GM23338 (cell line): ENCODE measurements around the gene BEST4. TPM values are rescaled to one million over a fixed set of nuclear protein-coding genes. Genes with fewer than 3 reads are reported as not detected.

Experiments
- ATAC-seq: fragments of 200-7000 bp; cut with Tn5 transposase; 3 replicates; pipeline ENCODE4 v1.9.1; 2020
- DNase-seq: peaks from one replicate; pipeline ENCODE4 v3.0.0-alpha.2; 2015; ENCODE audit warnings: low spot score
- H2AFZ ChIP-seq: fragments of 200-600 bp; sonication (generic); 2 replicates; pipeline ENCODE4 v1.8.0; 2016; ENCODE audit warnings: antibody characterized with exemption, mild to moderate bottlenecking, moderate library complexity
- H3F3A ChIP-seq: fragments of 200-600 bp; sonication (generic); replicated peaks from 2 replicates; pipeline ENCODE4 v1.8.0; 2017; ENCODE audit warnings: antibody characterized with exemption, mixed run types, low read depth
- H3K27ac ChIP-seq: fragments of 200-600 bp; sonication (generic); 2 replicates; pipeline ENCODE4 v1.6.1; 2016; ENCODE audit warnings: low read depth
- H3K27me3 ChIP-seq: fragments of 200-600 bp; sonication (generic); 2 replicates; pipeline ENCODE4 v1.8.0; 2016; ENCODE audit warnings: mild to moderate bottlenecking, mixed run types, moderate library complexity; ENCODE audit not compliant: insufficient read depth
- H3K36me3 ChIP-seq: fragments of 200-600 bp; sonication (generic); 2 replicates; pipeline ENCODE4 v1.8.0; 2016; ENCODE audit warnings: mild to moderate bottlenecking; ENCODE audit not compliant: insufficient read depth
- H3K4me1 ChIP-seq: fragments of 200-600 bp; sonication (generic); 2 replicates; pipeline ENCODE4 v1.8.0; 2016; ENCODE audit warnings: mild to moderate bottlenecking, moderate library complexity; ENCODE audit not compliant: insufficient read depth
- H3K4me2 ChIP-seq: fragments of 200-600 bp; sonication (generic); 2 replicates; pipeline ENCODE4 v1.7.1; 2017; ENCODE audit warnings: mixed run types
- H3K4me3 ChIP-seq: fragments of 200-600 bp; sonication (generic); 2 replicates; pipeline ENCODE4 v1.6.1; 2016; ENCODE audit warnings: mixed run types
- H3K79me2 ChIP-seq: fragments of 200-600 bp; sonication (generic); replicated peaks from 2 replicates; pipeline ENCODE4 v1.8.0; 2017; ENCODE audit warnings: mild to moderate bottlenecking; ENCODE audit not compliant: insufficient read depth
- H3K9me2 ChIP-seq: fragments of 200-600 bp; sonication (generic); 2 replicates; pipeline ENCODE4 v1.8.0; 2017; ENCODE audit not compliant: insufficient read depth
- H4K20me1 ChIP-seq: fragments of 200-600 bp; sonication (generic); replicated peaks from 2 replicates; pipeline ENCODE4 v1.8.0; 2017; ENCODE audit warnings: mild to moderate bottlenecking; ENCODE audit not compliant: insufficient read depth
- H3K27ac Mint-ChIP-seq: 2 replicates; pipeline ENCODE4 v1.8.0; 2020; ENCODE audit warnings: inconsistent platforms, mild to moderate bottlenecking, moderate library complexity, mixed read lengths
- H3K27me3 Mint-ChIP-seq: 3 replicates; pipeline ENCODE4 v1.8.0; 2022; ENCODE audit warnings: low read depth, mild to moderate bottlenecking, moderate library complexity, mixed read lengths, inconsistent platforms; ENCODE audit not compliant: insufficient read depth, poor library complexity
- H3K36me3 Mint-ChIP-seq: 3 replicates; pipeline ENCODE4 v1.8.0; 2021; ENCODE audit warnings: low read depth, mild to moderate bottlenecking, inconsistent platforms, moderate library complexity, mixed read lengths
- H3K4me1 Mint-ChIP-seq: 3 replicates; pipeline ENCODE4 v1.8.0; 2020; ENCODE audit warnings: mild to moderate bottlenecking, inconsistent platforms, mixed read lengths
- H3K4me3 Mint-ChIP-seq: 3 replicates; pipeline ENCODE4 v1.8.0; 2021; ENCODE audit warnings: moderate library complexity, mild to moderate bottlenecking, inconsistent platforms, mixed read lengths
- H3K9me3 Mint-ChIP-seq: 3 replicates; pipeline ENCODE4 v1.8.0; 2020; ENCODE audit warnings: moderate library complexity, mild to moderate bottlenecking, inconsistent platforms, mixed read lengths
- CREB1 ChIP-seq: fragments of 250-450 bp; sonication (Bioruptor Pico); IDR thresholded peaks from 2 replicates; pipeline ENCODE4 v1.5.0; 2020; ENCODE audit warnings: low read depth, mild to moderate bottlenecking, moderate library complexity
- CTCF ChIP-seq, 2 experiments: fragments of 200-600 bp in 1 of 2; sonication (generic) in 1 of 2; conservative IDR thresholded peaks; 2 replicates each; pipeline versions ENCODE4 v1.5.1 to v1.6.1; 2016 to 2017; ENCODE audit warnings: antibody characterized with exemption in 2 of 2, low read depth in 2 of 2, mild to moderate bottlenecking in 2 of 2, moderate library complexity in 1 of 2
- ETS1 ChIP-seq: IDR thresholded peaks from 2 replicates; pipeline ENCODE4 v1.6.1; 2016; ENCODE audit warnings: antibody characterized with exemption
- EZH2 ChIP-seq: fragments of 200-600 bp; sonication (generic); IDR thresholded peaks from one replicate; pipeline ENCODE4 v1.8.0; 2017; ENCODE audit warnings: antibody characterized with exemption, mild to moderate bottlenecking, low read depth; ENCODE audit not compliant: unreplicated experiment
- EZH2phosphoT487 ChIP-seq: fragments of 200-600 bp; sonication (generic); IDR thresholded peaks from one replicate; pipeline ENCODE4 v1.8.1; 2018; ENCODE audit warnings: antibody characterized with exemption; ENCODE audit not compliant: unreplicated experiment
- JUNB ChIP-seq: IDR thresholded peaks from one replicate; pipeline ENCODE4 v1.6.1; 2016; ENCODE audit warnings: antibody characterized with exemption; ENCODE audit not compliant: unreplicated experiment
- NANOG ChIP-seq: IDR thresholded peaks from 2 replicates; pipeline ENCODE4 v1.6.1; 2016; ENCODE audit warnings: antibody characterized with exemption, borderline replicate concordance
- POLR2AphosphoS5 ChIP-seq: IDR thresholded peaks from 2 replicates; pipeline ENCODE4 v1.6.1; 2016; ENCODE audit warnings: antibody characterized with exemption, low read depth
- REST ChIP-seq: IDR thresholded peaks from one replicate; pipeline ENCODE4 v1.6.1; 2018; ENCODE audit warnings: antibody characterized with exemption; ENCODE audit not compliant: unreplicated experiment
- STAT1 ChIP-seq: IDR thresholded peaks from one replicate; pipeline ENCODE4 v1.6.1; 2016; ENCODE audit warnings: antibody characterized with exemption; ENCODE audit not compliant: unreplicated experiment
- ZNF114 ChIP-seq: fragments of 250-450 bp; sonication (Bioruptor Pico); IDR thresholded peaks from 2 replicates; pipeline ENCODE4 v1.5.0; 2020; ENCODE audit warnings: mild to moderate bottlenecking, moderate library complexity
- ZNF331 ChIP-seq: fragments of 250-450 bp; sonication (Bioruptor Pico); IDR thresholded peaks from 2 replicates; pipeline ENCODE4 v1.5.0; 2020; ENCODE audit warnings: low read depth, mild to moderate bottlenecking, moderate library complexity
- ZNF462 ChIP-seq: fragments of 250-450 bp; sonication (Bioruptor Pico); IDR thresholded peaks from 2 replicates; pipeline ENCODE4 v1.5.0; 2020; ENCODE audit warnings: mild to moderate bottlenecking, moderate library complexity
- polyA plus RNA-seq: library from polyadenylated mRNA; unstranded; fragments of >200 nt; fragmentation: Nextera tagmentation; extraction: Ambion mirVana; gene quantifications from 2 replicates; pipeline ENCODE4 v1.2.1, GENCODE V29; 2016
- total RNA-seq: library from RNA; depleted of rRNA; stranded (reverse); fragments of >200 nt; shearing (Covaris generic); gene quantifications from 2 replicates; pipeline ENCODE4 v1.2.3, GENCODE V29; 2014

The BEST4 gene
- total and polyA plus RNA-seq, 2 experiments from 2014 or later = 0.63 to 1.6 TPM

- TF ChIP-seq POLR2AphosphoS5 (no peak), STAT1 (no peak), ZNF114 (CRISPR knock-in tag) (no peak)
Measured at GRCh38 chr1:44760876-44761275, 27.1 kb downstream of the BEST4 start (continued).

- Histone ChIP-seq H3K4me1 (no peaks in the 10 kb centered on the region), H3K9me2 (no peaks in the 10 kb centered on the region), H3F3A (peaks cover 6% of the 10 kb centered on the region; the same call in 1 of the 2 replicates), H3K27me3 (no peaks in the 10 kb centered on the region), H4K20me1 (peaks cover 7% of the 10 kb centered on the region; the same call in 1 of the 2 replicates), H3K4me3 (no peak overlapping the region), H3K27ac (no peak overlapping the region), H2AFZ (no peak overlapping the region), H3K4me2 (no peak overlapping the region), H3K79me2 (no peaks in the 10 kb centered on the region), H3K36me3 (peaks cover 68% of the 10 kb centered on the region)
- no peak overlapping the region for H3K4me3 Mint-ChIP-seq
- TF ChIP-seq REST (no peak), EZH2 (no peak), POLR2AphosphoS5 (no peak), NANOG (no peak), ETS1 (no peak), STAT1 (no peak), JUNB (no peak), CREB1 (no peak), ZNF462 (CRISPR knock-in tag) (no peak), ZNF114 (CRISPR knock-in tag) (no peak), ZNF331 (no peak), EZH2phosphoT487 (no peak), CTCF (conservative IDR thresholded peaks at IDR 0.05; ENCODE audit: low read depth in 2 of 2) (no peak)
- no peaks in the 10 kb centered on the region for H3K4me1 Mint-ChIP-seq
- peaks cover 93% of the 10 kb centered on the region for H3K36me3 Mint-ChIP-seq
- H3K27ac Mint-ChIP-seq = no peak overlapping the region
- ATAC-seq (no peak), DNase-seq (no peak)
- H3K9me3 Mint-ChIP-seq = no peaks in the 10 kb centered on the region
- H3K27me3 Mint-ChIP-seq = peaks cover 4% of the 10 kb centered on the region
Measured at GRCh38 chr1:44759077-44759476, 28.9 kb downstream of the BEST4 start.
